ENCODE data around the gene CATSPER1. TPM values are rescaled to one million over a fixed set of nuclear protein-coding genes. Genes with fewer than 3 reads are reported as not detected.
"Not testable (repeated sequence)": the region's sequence is repeated elsewhere in the genome, so short reads cannot be mapped to it uniquely, and the experiment has no call there.

The CATSPER1 gene
- polyA plus RNA-seq, 10 donors = 0.10 to 0.26 (median 0.22) TPM; not detected in 4

- DNase-seq = peak; percentile 98 to 99 (median 98)
Observed at GRCh38 chr11:66051766-66052663, 25.7 kb upstream of the CATSPER1 start, which contains the start of gene SF3B2. SF3B2 (plus strand) TSS chr11:66052364; CDS start chr11:66052385, 21 bp downstream.

GRCh38 chr11:66051371-66051765 lies 25.1 kb upstream of the CATSPER1 start:
- DNase-seq = no peak

- DNase-seq = no peak
Observed at GRCh38 chr11:66050581-66051231, 24.4 kb upstream of the CATSPER1 start.

- peak in 1 of 3 donors; percentile 20 for DNase-seq
Observed at GRCh38 chr11:66048547-66049323, 22.5 kb upstream of the CATSPER1 start, which contains the start of gene GAL3ST3. GAL3ST3 (minus strand) TSS chr11:66049161; CDS start chr11:66045415, 3,746 bp downstream.

- DNase-seq = no peak
Observed at GRCh38 chr11:66047541-66048365, 21.5 kb upstream of the CATSPER1 start.

GRCh38 chr11:66046901-66047300 lies 20.6 kb upstream of the CATSPER1 start:
- no peak for DNase-seq

GRCh38 chr11:66045177-66045639 lies 18.9 kb upstream of the CATSPER1 start:
- peak; percentile 47 to 81 (median 80) for DNase-seq

- DNase-seq = no peak
Observed at GRCh38 chr11:66044757-66045156, 18.5 kb upstream of the CATSPER1 start.

GRCh38 chr11:66042996-66043906 lies 17.0 kb upstream of the CATSPER1 start:
- no peak for DNase-seq

- no peak for DNase-seq
Observed at GRCh38 chr11:66042227-66042995, 16.1 kb upstream of the CATSPER1 start.

- DNase-seq = no peak
Observed at GRCh38 chr11:66039765-66040164, 13.5 kb upstream of the CATSPER1 start.

GRCh38 chr11:66037327-66037726 lies 11.0 kb upstream of the CATSPER1 start:
- no peak for DNase-seq

GRCh38 chr11:66036334-66036710 lies 10.0 kb upstream of the CATSPER1 start:
- no peak for DNase-seq

- DNase-seq = no peak
Observed at GRCh38 chr11:66035653-66036333, 9.5 kb upstream of the CATSPER1 start.

GRCh38 chr11:66032957-66033735 lies 6.9 kb upstream of the CATSPER1 start:
- no peak for DNase-seq

GRCh38 chr11:66023186-66023440 lies 3.2 kb downstream of the CATSPER1 start:
- not testable (repeated sequence) for DNase-seq

- DNase-seq = peak; percentile 35 to 83 (median 55)
Observed at GRCh38 chr11:66022401-66023185, 3.7 kb downstream of the CATSPER1 start.

Data from muscle of back (tissue), 11 donors.